NCI-H128 (cell line): ENCODE measurements around the gene NUTM1.
"Not testable (repeated sequence)": the region's sequence is repeated elsewhere in the genome, so short reads cannot be mapped to it uniquely, and the experiment has no call there.

Experiments used
- DNase-seq: peaks from one replicate; lab custom pipeline; 2025; ENCODE audit not compliant: unreplicated experiment; lab: John Stamatoyannopoulos, UW

Gene NUTM1

DNA sequence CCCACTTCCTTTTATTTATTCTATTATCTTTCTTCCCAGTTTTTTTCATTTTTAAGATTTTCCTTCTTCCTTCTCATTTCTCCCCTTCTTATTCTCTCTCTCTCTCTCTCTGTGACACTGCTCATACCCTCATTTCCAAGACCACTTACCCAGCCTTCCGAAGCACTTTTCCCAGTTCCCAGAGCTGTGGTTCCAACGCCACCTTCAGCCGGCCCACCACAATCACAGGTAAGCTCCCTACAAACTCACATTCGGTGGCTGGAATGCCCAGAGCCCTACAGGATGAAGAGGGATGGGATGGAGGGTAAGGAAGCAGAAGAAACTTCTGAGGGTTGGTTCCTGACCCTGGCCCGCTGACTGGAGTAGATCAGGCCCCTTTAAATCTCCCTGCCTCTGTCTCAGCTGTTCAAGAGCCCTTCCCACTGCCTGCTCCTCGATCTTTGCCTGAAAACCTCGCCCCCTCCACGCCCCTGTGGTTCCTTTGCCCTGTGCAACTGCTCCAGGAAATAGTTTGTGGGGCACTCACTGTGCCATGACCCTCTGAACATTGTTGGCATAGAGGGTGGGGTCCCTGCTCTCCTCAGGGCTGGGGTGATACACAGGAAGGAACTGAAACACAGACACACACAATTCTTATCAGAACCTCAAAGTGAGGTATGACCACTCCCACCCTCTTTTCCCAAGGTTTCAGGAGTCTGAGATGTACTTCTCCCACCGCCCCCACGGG lies 19.1 kb downstream of the NUTM1 start:
- no peak for DNase-seq

DNA sequence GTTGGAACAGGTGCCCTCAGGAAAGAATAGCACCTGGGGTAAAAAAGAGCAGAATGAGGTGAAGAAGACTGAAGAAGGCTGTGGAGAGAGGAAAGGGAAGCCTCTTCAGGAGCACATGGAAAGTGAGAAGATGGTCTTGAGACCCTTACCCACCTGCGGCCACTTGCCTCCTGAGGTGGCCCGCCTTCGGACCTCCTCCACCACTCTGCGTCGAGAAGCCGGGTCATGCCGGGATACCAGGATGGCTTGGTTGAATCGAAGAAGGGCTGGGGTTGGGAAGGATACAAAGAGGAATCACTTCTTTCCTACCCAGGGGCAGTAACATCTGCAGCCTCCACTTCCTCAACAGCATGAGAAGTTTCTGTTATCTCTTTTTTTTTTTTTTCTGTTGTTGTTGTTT lies 20.9 kb downstream of the NUTM1 start:
- no peak for DNase-seq

DNA sequence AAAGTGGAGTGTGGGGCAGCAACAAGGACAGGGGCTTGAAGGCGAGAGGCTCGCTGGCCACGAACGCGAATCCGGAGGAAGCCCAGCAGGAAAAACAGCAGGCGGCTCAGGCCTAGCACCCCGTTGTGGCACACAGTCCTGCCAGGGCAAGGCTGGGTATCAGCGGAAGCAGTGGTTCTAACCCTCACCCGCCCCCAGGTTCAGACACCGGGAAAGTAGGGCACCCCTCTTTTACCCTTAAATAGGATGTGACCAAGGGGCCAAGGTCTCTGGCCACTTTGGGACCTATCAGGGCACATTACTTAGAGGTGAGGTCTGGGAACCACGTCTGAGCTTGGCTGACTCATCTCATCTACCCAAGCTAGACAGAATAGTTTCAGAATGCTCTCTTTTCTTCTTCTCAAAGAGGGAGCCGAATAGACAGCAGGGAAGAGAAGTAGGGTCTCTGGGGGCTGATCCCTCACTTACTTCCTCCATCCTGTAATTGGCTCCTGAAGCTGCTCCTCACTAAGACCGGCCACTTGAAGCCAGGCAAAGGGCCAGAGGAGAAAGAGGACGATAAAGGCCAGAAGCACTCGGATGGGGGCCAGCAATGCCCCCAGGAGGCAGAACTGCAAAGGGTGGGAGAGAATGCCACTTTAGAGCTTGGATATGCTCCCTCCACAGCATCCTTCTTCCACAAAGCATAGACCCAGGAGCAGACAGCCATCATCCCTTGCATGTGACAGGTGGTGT lies 22.1 kb downstream of the NUTM1 start:
- DNase-seq, result no peak

DNA sequence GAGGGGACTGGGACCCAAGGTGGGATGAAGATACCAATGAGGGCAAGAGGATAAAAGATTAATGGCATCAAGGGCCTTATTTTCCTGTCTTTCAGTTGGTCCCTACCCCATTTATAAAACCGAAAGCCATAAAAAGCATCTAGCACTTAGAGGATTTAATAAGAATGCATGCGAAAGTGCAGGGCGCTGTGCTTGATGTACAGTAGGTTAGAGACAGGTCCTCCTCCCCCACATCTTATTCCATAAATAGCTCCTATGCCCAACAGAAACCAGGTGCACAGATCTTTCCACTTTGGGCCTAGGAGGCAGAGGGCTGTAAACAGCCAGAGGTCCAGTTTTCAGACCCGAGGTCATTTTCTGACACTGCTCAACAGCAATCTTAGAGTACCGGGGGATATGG lies 22.7 kb downstream of the NUTM1 start:
- DNase-seq, result no peak

DNA sequence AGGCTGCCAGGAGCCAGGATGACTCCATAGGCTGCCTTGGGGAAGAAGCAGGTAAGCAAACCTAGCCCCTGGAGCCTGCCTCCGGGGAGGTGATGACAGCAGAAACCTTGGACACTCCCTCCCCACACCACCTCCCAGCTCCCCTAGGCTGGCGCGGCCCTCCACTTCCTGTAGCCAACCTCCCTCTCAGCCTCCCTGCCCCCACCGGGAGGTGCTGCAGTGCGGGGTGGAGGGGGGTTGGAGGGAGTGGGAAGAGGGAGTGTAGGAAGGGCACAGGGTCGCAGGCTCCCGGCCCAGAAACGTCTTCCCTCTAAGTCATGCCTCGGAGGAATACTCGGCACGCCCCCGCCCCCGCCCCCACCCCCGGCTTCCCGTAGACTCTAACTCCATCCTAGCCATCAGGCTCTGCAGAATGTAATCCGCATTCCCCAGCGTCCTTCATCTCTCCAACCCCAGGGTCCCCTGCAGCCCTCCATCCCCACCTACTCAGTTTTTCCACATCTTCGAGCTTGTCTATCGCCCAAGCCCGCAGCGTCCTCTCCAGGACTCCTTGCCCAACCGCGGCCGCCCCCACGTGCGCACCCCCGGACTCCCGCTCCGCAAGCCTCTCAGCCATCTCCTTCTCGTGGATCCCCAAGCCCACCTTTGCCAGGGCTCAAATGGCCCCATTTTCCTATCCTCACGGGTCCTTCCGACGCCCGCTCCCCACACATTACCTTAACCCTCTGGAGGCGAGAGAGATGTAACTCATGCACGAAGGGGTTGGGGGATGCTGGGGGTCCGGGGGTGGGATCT lies 23.4 kb downstream of the NUTM1 start:
- DNase-seq, result no peak

DNA sequence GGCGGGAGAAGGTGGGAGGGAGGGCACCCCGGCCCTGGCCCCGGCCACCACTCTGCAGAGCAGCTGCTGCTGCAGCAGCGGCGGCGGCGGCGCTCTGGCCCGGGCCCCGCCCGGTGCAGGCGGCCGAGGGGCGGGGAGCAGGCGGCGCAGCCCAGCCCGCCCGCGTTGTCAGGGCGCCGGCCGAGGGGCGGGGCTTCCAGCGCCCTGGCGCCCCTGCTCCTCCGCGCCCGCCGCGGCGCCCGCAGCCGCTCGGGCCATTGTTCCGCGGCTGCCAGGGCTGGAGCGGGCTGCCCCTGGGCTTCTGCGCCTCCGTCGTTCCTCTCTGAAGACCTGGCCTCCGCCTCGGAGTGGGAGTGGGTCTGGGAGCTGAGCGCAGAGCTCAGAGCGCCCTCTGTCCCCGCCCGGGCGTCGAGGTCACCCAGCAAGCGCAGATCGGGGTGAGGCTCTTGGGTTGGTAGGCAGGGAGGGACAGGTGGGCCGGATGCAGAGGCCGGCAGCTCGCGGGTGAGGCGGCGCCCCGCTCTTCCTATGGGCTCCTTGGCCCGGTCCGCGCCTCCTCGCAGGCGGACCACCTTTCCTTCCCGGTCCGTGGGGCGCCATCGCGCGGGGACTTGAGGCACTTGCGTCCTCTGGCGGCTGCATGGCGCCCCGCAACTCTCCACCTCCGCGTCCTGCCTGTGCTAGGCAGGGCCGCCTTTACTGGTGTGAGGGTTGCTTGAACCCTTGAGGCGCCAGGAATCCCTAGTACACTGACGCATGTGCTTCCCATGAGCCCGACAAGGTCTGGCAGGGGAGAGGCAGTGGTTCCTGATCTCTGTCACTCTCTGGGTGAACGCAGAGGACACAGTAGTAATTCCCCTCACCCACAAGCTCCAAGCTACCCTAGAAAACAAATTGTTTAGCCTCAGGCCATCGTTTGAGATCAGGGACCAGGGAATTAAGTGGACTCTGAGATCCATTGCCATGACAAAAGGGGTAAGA lies 24.3 kb downstream of the NUTM1 start, which contains the start of gene LPCAT4:
Gene LPCAT4, minus strand, starts transcription at position 96 of the 981 bp plus-strand sequence. CDS start 96 bp downstream, outside the sequence.
- DNase-seq, result peak; percentile 49

DNA sequence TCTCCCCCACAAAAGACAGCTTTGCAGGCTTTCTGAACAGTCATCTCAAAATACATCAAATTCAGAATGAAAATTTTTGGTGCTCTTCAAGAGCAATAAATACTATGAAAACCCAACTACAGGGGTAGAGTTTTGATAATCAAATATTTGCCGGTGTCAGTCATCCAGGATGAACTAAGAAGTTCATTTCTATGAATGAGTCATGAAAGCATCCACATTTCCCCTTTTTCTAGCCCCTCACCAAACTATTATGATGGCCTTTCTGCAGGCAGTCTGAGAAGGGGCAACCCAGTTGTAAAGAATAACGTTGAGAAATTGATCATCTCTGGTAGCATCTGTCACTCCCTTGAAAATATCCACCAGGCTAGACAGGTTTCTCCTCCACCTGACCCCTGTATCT lies 27.0 kb downstream of the NUTM1 start:
- DNase-seq, result no peak

DNA sequence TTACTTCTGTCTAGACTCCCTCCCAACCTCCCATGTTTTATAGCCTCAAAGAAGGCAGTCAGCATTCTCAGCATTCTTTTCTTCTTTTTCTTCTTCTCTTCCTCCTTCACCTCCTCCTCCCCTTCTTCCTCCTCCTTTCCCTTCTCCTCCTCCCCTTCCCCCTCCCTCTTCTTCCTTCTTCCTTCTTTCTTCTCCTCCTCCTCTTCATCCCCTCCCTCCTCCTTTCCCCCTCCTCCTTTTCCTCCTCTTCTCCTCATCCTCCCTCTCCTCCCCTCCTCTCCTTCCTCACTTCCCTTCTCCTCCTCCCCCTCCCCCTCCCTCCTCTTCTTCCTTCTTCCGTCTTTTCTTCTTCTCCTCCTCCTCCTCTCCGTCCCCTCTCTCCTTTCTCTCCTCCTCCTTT lies 27.5 kb downstream of the NUTM1 start:
- DNase-seq, result no peak

DNA sequence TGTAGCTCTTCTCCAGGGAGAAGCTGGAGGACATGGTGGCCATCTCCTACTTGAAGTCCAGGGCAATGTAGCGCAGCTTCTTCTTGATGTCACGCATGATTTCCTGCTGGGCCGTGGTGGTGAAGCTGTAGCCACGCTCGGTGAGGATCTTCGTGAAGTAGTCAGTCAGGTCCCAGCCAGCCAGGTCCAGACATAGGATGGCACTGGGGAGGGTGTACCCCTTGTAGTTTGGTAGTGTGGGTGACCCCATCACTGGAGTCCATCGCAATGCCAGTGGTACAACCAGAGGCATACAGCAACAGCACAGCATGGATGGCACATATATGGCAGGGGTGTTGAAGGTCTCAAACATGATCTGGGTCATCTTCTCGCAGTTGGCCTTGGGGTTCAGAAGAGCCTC lies 30.8 kb downstream of the NUTM1 start:
- no peak for DNase-seq

DNA sequence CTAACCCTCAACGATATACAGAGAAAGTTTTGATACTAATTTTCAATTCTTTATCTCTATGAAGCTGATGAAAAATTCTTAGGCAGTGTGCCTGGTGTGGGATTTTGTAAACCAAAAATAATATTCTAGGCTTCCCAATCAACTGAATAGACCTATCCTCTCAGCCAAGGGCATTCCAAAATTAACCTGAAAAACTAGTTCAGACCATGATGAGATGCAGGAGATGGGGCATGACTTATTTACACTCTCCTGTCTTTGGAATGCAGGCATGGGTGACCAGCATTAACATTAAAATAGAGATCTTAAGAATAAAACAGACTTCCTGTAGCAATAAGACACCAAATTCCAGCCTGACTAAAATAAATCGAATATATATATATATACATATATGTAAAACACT lies 31.7 kb downstream of the NUTM1 start:
- DNase-seq, result no peak

DNA sequence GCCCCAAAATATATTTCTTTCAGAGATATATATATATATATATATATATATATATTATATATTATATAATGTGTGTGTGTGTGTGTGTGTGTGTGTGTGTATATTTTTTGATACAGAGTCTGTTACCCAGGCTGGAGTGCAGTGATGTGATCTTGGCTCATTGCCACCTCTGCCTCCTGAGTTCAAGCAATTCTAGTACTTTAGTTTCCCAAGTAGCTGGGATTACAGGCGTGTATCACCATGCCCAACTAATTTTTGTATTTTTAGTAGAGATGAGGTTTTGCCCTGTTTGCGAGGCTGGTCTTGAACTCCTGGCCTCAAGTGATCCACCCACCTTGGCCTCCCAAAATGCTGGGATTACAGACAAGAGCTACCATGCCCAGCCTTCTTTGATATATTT lies 32.4 kb downstream of the NUTM1 start:
- DNase-seq, result not testable (repeated sequence)

DNA sequence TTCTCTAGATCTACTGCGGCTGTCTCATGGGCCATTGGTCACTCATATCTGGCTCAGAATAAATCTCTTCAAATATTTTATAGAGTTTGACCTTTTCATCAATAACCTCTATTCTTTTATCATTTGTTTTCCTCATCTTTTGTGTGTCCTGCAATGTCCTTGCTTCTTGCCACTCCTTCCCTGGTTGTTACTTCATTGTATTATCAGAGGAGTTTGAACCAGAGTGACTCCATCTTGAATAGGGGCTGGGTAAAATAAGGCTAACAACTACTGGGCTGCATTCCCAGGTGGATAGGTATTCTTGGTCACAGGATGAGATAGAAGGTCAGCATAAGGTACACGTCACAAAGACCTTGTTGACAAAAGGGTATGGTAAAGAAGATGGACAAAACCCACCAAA lies 33.7 kb downstream of the NUTM1 start:
- no peak for DNase-seq

DNA sequence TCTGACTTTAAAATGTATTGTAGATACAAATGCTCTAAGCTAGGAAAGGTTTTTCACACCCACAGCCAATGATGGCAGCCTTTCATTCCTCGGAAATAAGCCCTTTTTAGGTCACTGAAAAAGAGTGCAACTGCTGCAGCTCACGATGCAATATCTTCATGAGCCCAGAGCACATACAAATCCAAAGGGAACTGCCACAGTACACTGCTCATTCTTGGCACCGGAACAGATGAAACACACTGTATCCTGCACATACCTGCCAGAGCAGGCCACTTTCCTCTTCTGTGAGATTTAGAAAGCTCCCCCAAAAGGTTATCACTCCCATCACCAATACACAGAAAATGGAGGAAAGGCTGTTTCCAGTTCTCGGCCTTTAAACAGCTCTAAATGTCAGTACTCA lies 37.4 kb downstream of the NUTM1 start:
- not testable (repeated sequence) for DNase-seq

DNA sequence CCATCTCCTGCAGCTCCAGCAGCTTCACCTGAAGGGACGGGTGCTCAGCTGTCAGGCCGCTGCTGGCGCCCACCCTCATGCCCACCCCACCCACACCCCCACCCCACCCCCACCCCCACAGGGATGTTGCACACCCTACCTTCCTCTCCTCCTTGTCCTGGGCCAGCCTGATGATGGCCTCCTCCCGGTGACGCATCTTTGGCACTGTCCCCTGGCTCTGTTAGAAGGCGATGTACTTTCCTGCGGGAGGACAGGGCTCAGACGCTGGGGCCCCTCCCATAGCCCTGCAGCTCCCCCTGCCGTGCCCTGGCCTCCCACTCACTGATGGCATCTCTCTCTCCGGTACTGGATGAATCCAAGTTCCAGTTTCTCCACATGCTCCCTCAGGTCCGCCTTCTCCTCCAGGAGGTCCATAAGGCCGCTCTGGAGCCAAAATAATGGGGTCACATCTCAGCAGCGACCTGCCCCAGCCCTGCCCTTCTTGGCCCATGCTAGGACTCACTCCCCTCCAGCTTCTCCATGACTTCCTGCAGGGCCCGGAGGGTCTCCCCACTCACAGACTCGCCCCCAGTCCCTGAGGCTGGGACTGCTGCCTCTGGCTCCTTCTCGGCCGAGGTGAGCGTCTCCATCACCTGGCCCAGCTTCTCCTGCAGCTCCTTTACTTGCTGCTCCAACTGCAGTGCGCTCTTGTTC lies 38.9 kb downstream of the NUTM1 start:
- not testable (repeated sequence) for DNase-seq

DNA sequence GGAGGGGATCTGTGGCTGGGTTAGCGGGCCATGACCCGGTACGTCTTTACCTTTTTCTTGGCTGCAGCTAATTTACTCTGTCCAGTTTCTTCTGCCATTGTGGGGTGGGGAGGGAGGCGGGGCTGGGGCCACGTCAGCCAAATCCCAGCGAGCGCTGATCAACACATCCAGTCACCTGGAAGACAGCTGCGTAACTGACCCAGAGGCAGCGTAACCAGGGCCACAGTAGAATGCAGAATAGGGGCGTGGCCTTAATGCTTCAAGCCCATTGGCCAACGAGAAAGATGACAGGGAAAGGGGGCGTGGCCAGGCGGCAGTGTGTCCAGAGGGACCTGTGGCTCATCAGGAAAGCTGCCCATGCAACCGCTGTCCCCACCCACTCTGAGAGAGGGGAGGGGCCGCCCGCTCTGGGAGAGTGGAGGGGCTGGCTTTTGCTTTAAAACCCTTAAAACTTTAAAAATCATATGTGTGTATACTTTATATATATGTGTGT lies 46.5 kb downstream of the NUTM1 start:
- not testable (repeated sequence) for DNase-seq

DNA sequence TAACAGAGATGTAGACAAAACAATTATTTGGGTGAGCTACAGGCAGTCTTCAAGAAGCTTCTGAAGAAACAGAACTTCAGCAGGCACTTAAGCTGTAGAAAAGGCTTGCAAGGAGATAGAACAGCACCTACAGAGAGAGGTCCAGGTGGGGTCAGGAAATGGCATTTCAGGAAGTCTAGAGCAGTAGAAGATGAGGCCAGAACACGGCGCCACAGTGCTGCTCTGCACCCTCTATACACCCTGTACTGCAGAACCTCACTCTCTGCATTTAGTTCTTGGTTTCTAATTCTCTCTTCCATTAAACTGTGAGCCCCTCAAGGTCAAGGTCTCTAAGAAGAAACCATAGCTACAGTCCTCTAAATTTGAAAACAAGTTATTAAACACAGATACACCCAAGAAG lies 49.9 kb downstream of the NUTM1 start:
- not testable (repeated sequence) for DNase-seq

DNA sequence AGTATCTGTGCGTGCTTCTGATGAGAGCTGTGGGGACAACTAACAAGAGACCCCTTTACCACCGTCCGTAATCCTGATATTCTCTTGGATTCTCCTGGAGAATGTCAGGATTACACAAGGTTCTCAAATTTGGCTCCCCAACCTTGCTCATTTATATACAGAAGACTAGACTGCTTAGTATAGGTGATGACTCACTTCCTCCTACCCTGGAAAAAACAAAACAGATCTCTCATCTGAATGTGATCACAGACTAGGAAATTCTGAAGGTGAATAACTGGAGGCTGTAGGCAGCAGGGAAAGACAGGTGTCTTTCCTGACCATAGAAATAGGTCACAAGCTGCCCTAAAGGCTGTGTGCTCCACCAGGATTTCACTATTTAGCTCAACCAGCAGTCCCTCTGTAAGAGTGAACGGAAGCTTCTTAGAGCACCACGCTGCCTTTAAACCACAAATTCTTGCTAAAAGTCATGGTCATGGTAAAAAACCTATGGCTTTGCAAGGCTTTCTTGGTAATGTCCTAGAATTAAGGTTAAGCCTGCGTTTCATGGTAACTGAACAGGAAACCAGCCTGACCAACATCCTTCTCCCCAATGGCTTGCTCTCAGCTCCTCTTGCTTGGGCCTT lies 54.6 kb downstream of the NUTM1 start:
- not testable (repeated sequence) for DNase-seq

DNA sequence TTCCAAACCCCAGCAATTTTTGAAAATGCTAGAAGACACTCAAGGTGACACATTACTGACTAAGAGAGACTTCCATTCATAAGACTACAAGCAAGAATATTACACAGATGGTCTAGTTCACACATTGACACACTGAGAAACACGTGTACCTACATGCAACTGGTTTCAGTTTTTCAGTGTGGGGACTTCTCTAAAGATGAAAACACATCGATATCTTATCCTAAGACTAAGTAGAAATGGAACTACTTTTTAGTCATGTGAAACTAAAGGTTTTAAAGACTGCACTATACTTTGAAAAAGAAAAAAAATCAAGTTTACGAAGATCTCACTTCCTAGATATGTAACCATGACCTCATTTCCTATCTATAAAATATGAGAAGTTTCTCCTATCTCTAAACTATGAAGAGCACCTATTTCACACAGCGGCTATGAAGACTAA lies 60.1 kb downstream of the NUTM1 start:
- not testable (repeated sequence) for DNase-seq

DNA sequence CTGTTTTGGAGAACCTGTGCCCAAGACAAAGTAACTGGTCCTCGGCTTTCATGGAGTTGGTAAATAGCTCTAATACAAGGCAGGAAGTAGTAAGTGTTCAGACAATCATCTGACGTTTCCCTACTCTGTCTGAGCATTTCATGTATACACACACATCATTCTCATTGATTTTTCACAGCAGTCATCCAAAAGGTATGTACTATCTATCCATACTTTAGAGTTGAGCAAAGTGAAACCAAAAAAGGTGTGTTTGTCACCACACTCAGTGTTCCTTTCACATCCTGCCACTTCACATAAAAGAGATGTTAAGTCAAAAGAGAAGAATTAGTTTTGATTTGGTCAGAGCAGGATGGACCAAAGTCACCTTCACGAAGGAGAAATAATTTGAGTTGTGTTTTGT lies 60.8 kb downstream of the NUTM1 start:
- not testable (repeated sequence) for DNase-seq
